Stimulated activated memory B cell treated with anti-CD40 and anti-IgM and Interleukin-4, amounts not matched to agents 10 μg/mL and 1 μg/mL and 100 μg/mL, for 72 hours (primary cell): ENCODE measurements around the gene PIGW.

Source experiments
- ATAC-seq: fragments of 150-1000 bp; cut with Tn5 transposase; 2 replicates; pipeline ENCODE4 v1.10.0; 2021
- H3K27ac Mint-ChIP-seq: one replicate; pipeline ENCODE4 v1.8.0; 2022; ENCODE audit warnings: mild to moderate bottlenecking, mixed read lengths
- H3K27me3 Mint-ChIP-seq: one replicate; pipeline ENCODE4 v1.8.0; 2022; ENCODE audit warnings: mixed read lengths
- H3K36me3 Mint-ChIP-seq: one replicate; pipeline ENCODE4 v1.8.0; 2022; ENCODE audit warnings: mixed read lengths
- H3K4me1 Mint-ChIP-seq: one replicate; pipeline ENCODE4 v1.8.0; 2022; ENCODE audit warnings: mixed read lengths
- H3K4me3 Mint-ChIP-seq: one replicate; pipeline ENCODE4 v1.8.0; 2022; ENCODE audit warnings: mild to moderate bottlenecking, moderate library complexity, mixed read lengths
- H3K9me3 Mint-ChIP-seq: one replicate; pipeline ENCODE4 v1.8.0; 2022; ENCODE audit warnings: mixed read lengths

The PIGW gene

DNA sequence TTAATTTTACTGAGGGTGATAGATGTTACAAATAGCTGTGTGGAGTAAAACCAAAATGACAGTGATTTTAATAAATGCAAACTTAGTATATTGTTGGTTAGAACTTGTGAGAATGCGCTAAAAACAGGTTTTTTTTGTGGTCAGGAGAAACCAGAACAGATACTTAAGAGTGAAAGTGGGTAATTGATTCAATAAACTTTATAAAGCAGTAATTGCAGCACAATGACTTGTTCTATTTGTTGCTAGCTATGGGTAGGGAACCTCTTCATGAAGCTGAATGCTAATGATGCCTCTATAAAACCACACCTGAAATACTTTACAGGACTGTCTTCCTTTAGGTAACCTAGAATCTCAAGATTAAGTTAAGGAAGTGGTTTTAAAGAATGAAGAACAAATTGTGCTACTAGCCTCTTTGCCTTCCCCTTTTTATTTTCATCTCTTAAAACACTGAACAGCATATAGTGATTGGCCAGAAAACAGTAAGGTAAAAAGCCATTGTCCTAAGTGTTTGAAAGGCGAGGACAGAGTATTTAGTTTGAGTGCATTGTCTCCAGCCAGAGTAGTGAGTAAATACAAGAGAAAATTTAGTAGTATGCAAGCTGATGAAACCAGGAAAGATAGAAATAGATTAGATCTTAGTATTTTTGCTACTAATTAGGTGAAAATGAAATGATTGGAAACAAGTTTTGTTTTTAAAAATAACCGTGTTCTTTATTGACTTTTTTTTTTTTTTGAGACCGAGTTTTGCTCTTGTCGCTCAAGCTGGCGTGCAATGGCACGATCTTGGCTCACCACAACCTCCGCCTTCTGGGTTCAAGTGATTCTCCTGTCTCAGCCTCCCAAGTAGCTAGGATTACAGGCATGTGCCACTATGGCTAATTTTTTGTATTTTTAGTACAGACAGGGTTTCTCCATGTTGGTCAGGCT, 16.0 kb downstream of the PIGW start:
- Mint-ChIP-seq H3K27ac (peak overlapping the region; percentile 84), H3K4me3 (peak overlapping the region; percentile 58), H3K27me3 (no peaks in the 10 kb centered on the region), H3K9me3 (no peaks in the 10 kb centered on the region), H3K4me1 (peaks cover 49% of the 10 kb centered on the region), H3K36me3 (peaks cover 13% of the 10 kb centered on the region)
- peak; percentile 81 for ATAC-seq

GRCh38 chr17:36553459-36553858, 18.7 kb downstream of the PIGW start:
- peaks cover 33% of the 10 kb centered on the region for H3K36me3 Mint-ChIP-seq
- no peaks in the 10 kb centered on the region for H3K9me3 Mint-ChIP-seq
- peaks cover 54% of the 10 kb centered on the region for H3K4me1 Mint-ChIP-seq
- no peak overlapping the region for H3K4me3 Mint-ChIP-seq
- ATAC-seq, result no peak
- H3K27ac Mint-ChIP-seq, result no peak overlapping the region
- H3K27me3 Mint-ChIP-seq, result no peaks in the 10 kb centered on the region

- no peak for ATAC-seq
- peaks cover 39% of the 10 kb centered on the region for H3K36me3 Mint-ChIP-seq
- peaks cover 11% of the 10 kb centered on the region for H3K4me1 Mint-ChIP-seq
- no peak overlapping the region for H3K4me3 Mint-ChIP-seq
- H3K27ac Mint-ChIP-seq, result peak overlapping the region; percentile 40
- H3K27me3 Mint-ChIP-seq, result no peaks in the 10 kb centered on the region
- no peaks in the 10 kb centered on the region for H3K9me3 Mint-ChIP-seq
These were observed 31.3 kb downstream of the PIGW start for GRCh38 chr17:36566081-36566480.

DNA sequence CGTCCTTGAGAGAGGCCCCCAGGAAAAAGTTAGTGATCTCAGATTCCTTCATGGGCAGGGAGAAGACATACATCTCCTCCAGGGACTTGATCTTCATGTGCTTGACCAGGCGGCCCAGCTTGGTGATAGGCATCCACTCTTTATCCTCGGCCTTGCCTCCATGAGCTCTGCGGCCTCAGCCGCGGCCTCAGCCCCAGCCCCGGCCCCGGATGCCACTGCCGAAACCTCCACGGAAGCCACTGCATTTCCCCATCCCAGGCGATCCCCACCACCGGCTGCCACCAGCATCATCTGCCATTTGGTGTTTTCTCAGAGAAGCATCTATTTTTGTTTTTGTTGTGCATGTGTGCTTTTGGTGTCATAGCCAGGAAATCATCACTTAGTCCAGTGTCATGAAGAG, 40.2 kb downstream of the PIGW start:
- Mint-ChIP-seq H3K27ac (no peak overlapping the region), H3K27me3 (no peaks in the 10 kb centered on the region), H3K4me3 (no peak overlapping the region)

DNA sequence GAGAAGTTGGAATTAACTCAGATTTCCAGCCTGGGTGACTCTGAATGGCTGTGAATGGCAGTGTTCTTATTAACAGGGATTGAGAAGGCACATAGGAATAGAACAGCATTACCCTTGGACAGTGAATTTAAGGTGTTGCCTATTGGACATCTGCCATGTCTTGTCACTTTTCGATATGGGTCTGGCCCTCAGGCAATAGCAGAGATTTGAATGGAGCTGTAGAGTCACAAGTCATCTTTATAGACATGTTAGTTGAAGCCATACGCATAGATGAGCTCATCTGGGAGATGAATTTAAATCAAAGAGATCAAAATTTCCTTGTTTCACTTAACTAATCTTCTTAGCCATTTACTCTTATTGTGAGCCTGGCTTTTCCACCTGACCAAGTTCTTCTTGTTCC, 42.0 kb downstream of the PIGW start:
- Mint-ChIP-seq H3K36me3 (peaks cover 43% of the 10 kb centered on the region), H3K27me3 (no peaks in the 10 kb centered on the region), H3K9me3 (no peaks in the 10 kb centered on the region), H3K4me3 (no peak overlapping the region), H3K27ac (no peak overlapping the region), H3K4me1 (peaks cover 10% of the 10 kb centered on the region)
- no peak for ATAC-seq

More for the DNA sequence above, 40.2 kb downstream of the PIGW start:
- Mint-ChIP-seq H3K9me3 (no peaks in the 10 kb centered on the region), H3K4me1 (peaks cover 6% of the 10 kb centered on the region), H3K36me3 (peaks cover 27% of the 10 kb centered on the region)
- no peak for ATAC-seq

- H3K9me3 Mint-ChIP-seq, result no peaks in the 10 kb centered on the region
- no peak for ATAC-seq
- peaks cover 35% of the 10 kb centered on the region for H3K36me3 Mint-ChIP-seq
- H3K4me3 Mint-ChIP-seq, result no peak overlapping the region
- no peaks in the 10 kb centered on the region for H3K27me3 Mint-ChIP-seq
- peaks cover 4% of the 10 kb centered on the region for H3K4me1 Mint-ChIP-seq
- no peak overlapping the region for H3K27ac Mint-ChIP-seq
These were observed 43.9 kb downstream of the PIGW start for GRCh38 chr17:36578671-36579070.

DNA sequence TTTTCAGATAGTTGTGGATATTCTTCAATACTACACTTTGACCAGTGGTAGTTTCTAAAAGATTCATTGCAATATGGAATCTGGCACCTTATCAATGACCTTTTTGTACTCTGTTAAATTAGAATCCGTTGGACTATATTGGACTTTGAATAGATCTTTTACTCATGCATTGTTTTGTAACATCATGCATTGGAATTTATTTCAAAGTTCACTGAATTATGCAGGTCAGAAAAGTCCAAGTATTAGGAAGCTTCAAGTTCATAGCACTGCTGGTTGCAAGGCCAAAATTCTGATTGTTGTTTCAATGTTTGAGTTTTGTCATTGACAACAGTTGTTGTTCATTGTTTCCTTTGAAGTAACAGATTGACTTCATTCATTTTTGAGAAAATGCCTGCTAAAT, 49.0 kb downstream of the PIGW start:
- H3K9me3 Mint-ChIP-seq, result no peaks in the 10 kb centered on the region
- H3K27ac Mint-ChIP-seq, result no peak overlapping the region
- H3K4me3 Mint-ChIP-seq, result no peak overlapping the region
- peaks cover 4% of the 10 kb centered on the region for H3K4me1 Mint-ChIP-seq
- no peaks in the 10 kb centered on the region for H3K27me3 Mint-ChIP-seq
- H3K36me3 Mint-ChIP-seq, result peaks cover 33% of the 10 kb centered on the region
- no peak for ATAC-seq

- no peaks in the 10 kb centered on the region for H3K27me3 Mint-ChIP-seq
- no peak overlapping the region for H3K27ac Mint-ChIP-seq
- no peak for ATAC-seq
- no peak overlapping the region for H3K4me3 Mint-ChIP-seq
- H3K4me1 Mint-ChIP-seq, result peaks cover 6% of the 10 kb centered on the region
- no peaks in the 10 kb centered on the region for H3K9me3 Mint-ChIP-seq
- H3K36me3 Mint-ChIP-seq, result peaks cover 24% of the 10 kb centered on the region
These were observed 51.4 kb downstream of the PIGW start for GRCh38 chr17:36586138-36586537.
